ENCODE results near the gene IGF1R.
"Not testable (repeated sequence)": the region's sequence is repeated elsewhere in the genome, so short reads cannot be mapped to it uniquely, and the experiment has no call there.

IGF1R gene

DNA sequence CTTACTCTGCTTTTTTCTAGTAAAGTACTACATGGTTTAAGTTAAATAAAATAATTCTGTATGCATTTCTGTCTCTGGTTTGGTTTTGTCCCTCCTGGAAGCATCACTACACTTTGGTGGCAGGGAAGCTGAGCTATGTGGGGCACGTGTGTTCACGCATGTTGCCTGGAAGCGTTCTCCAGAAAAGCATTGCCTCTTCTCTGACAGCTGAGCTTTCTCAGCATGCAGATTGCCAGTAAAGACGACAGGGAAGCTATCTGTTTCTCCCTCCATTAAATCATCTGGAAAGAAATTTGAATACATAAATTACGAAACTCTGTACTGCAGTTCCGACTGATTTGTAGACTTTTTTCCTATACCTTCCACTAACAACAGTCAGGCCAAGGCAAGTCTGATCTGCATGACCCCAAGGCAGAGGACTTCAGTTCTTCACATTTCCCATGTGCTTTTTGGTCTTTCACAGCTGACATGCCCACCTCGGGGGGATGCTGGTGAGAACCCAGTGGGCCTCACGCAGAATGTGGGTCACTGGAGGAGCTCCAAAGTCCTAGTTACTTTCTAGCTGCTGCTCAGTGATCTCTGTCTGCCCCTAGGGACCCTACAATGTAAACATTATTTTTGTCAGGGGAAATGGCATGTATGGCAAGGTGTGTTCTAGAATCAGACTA lies 316.3 kb downstream of the IGF1R start:
- DNase-seq (ENCODE audit: low spot score): no peak

- DNase-seq (ENCODE audit: low spot score): not testable (repeated sequence)
Measured at GRCh38 chr15:98965134-98965491, 316.8 kb downstream of the IGF1R start.

- DNase-seq (ENCODE audit: low spot score): no peak
Measured at GRCh38 chr15:98965597-98965996, 317.3 kb downstream of the IGF1R start.

- DNase-seq (ENCODE audit: low spot score): no peak
Measured at GRCh38 chr15:98966091-98966787, 317.9 kb downstream of the IGF1R start.

DNA sequence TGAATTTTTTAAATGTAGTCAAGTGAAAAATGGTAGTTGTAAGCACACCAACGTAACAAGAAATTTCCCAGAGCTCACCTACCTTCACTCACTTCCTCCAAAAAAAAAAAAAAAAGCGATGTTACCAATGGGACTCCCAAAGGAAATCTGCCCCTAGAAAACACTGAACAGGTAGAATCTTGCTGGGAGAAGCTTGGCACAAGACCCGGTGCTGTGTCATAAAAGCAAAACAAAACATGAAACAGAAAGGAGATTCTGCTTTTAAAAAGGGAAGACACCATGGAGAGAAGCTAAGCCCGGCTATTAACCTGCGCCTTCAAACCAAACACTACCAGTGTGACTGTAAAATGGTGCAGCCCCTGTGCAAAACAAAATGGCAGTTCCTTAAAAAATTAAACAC lies 318.8 kb downstream of the IGF1R start:
- DNase-seq (ENCODE audit: low spot score): no peak

- no peak for DNase-seq (ENCODE audit: low spot score)
Measured at GRCh38 chr15:98967916-98968315, 319.6 kb downstream of the IGF1R start.

DNA sequence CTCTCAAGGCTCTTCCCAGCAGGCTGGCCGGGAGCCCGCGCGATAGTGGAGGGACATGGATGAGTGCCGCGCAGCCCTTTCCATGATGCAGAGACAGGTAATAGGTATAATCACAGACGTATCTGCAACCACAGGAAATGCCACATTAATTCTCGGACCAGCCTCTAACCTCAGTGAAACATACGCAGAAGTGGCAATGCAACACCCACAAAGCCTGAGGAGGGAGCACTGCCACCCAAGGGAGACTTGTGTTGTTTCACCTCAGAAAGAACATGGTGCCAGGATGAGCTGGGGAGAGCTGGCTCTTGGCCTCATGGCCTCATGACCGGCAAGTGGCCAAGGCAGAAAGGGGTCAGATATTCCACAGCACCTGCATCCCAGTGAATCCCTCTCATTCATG lies 320.2 kb downstream of the IGF1R start:
- DNase-seq (ENCODE audit: low spot score): no peak

DNA sequence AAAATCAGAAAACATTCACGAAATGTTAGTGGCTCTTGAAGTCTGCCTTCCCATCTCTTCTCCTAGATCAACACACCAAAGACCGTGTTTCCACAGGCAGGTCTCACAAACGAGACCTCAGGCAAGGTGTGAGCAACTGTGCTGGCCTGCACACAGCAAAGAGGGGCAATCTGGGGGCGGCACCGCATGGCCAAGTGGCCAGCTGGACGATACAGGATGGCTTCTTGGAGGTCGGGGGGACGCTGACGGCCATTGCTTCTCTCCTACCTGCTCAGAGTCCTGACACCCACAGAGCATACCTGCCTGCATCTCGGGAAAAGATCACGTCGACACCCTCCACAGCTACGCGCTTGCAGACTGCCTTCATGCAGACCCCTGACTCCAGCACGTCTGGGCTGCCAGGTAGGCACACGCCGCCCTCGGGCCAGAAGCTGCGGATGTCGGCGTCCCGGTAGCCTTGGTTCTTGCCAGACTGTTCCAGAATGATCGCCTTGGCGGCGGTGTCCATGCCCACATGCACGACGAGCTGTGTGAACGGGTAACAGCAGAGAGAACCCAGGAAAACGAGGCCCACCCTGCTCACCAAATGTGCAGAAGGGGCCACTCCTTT lies 320.9 kb downstream of the IGF1R start:
- no peak for DNase-seq (ENCODE audit: low spot score)

DNA sequence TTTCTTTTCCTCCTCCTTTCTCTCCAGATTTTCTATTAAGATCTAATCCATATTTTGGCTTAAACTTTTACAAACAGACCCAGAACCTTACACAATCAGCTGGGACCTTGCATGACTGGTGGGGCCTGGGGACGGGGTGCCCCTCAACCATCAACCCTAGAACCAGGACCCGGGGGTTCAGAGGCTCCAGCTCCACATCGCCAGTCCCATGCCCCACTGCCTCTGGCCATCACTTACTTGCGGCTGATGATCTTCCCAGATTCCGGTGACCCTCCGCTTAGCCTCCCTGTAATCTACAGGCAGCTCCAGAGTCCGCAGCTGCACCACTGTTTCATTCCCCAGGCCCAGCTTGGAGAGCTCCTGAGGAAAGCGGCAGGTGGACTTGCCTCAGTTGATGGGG lies 322.5 kb downstream of the IGF1R start:
- DNase-seq (ENCODE audit: low spot score): no peak

DNA sequence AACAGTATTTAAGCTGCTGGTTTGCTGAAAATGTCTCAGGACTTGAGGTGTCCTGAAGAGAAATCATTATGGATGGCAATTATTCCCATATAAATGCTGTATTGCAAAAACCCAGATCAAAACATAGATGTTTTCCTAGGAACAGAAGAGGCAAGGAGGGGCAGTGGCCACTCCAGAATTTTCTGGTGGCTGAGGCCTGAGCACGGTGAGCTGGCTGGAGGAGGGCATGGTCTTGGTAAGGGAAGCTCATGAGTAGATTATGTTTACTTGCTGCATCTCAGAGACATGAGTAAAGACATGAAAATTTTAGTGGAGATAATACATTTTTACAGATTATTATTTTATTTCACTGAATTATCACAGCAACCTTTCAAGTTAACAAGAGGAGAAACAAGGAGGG lies 328.2 kb downstream of the IGF1R start:
- DNase-seq (ENCODE audit: low spot score): no peak

GRCh38 chr15:98977441-98977840 lies 329.1 kb downstream of the IGF1R start:
- no peak for DNase-seq (ENCODE audit: low spot score)

- no peak for DNase-seq (ENCODE audit: low spot score)
Measured at GRCh38 chr15:98978153-98978552, 329.8 kb downstream of the IGF1R start.

GRCh38 chr15:98980899-98981228 lies 332.5 kb downstream of the IGF1R start:
- no peak for DNase-seq (ENCODE audit: low spot score)

DNA sequence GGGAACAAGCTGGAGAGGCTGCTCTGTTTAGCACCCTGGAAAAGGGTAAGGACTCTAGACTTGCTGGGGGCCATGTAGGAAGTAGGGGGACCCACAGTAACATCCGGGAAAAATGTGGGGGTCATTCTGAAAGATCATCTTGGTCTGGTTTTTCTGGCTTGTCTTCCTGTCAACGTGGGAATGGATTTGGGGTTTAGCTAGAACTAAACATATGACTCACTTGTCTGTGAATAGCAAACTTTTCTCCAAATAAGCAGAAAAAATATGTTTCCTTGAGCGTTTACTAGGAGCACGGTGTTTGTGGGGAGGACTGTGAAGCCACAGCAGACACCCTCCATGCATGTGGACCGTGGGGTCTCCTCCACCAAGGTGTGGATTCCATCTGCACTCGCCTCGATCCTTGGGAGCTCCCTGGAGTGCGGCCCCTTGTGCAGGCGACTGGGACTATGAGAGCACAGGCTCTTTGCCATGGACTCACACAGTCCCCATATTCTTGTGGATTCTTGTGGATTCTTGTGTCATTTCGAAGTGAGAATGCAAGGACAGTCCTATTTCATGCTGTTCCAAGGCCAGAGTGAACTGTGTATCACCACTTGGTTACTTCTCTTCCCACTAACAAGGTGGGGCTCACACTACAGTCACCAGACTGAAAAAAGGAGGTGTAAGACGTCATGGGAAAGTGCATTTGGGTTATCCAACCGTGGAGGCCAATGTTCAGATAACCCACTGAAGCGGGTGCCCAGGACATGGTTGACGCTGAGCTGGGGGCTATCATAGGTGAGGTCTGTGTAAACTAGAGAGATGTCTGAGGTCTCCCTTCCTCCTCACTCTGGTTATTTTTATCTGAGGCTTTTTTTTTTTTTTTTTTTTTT lies 333.7 kb downstream of the IGF1R start:
- DNase-seq (ENCODE audit: low spot score): no peak

GRCh38 chr15:98983334-98983733 lies 335.0 kb downstream of the IGF1R start:
- DNase-seq (ENCODE audit: low spot score): no peak

DNA sequence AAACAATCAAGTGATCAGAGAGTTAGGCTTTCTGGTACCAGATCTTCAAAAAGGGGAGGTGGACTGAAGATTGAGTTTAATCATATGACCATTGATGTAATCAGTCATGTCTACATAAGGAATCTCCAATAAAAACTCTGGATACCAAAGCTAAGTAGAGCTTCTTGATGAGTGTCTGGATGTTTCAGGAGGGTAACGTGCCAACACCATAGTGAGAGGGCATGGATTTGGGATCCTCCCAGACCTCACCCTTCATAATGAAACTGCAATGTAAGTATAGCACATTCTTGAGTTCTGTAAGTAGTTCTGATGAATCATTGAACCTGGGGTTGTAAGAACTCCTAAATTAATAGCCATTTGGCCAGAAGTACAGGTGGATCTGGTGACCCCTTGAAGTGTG lies 337.9 kb downstream of the IGF1R start:
- no peak for DNase-seq (ENCODE audit: low spot score)

DNA sequence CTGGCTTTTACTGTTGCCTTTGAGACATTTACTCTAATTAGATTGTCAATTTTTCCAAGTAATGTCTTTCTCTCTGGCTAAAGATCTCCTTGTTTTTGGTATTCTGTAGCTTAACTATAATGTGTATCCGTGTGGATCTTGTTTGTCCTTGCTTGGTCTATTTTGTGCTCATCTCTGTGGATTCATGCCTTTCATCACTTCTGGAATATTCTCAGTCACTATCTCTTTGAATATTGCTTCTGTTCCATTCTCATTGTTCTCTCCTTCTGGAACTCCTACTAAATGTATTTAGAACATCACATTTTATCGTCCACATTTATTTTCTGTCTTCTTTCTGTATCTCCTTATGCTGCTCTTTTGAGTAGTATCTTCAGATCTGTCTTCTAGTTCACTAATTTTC lies 346.6 kb downstream of the IGF1R start:
- no peak for DNase-seq (ENCODE audit: low spot score)

DNA sequence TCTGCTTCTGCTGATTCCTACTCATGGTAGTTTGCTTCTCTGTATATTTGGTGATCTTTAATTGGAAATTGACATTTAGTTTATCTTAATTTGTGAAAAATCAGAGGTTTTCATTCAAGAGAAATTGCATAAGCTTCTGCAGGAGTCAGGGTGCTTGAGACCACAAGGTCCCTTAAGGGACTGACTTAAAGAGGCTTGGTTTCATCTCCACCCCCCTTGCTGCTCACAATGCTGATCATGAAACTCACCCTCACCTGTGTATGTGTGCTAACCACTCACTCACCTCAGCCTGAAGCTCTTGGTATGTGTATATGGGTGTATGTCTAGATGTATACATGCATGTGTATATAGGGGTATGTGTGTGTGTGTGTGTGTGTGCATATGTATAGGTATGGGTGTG lies 347.8 kb downstream of the IGF1R start:
- no peak for DNase-seq (ENCODE audit: low spot score)

DNA sequence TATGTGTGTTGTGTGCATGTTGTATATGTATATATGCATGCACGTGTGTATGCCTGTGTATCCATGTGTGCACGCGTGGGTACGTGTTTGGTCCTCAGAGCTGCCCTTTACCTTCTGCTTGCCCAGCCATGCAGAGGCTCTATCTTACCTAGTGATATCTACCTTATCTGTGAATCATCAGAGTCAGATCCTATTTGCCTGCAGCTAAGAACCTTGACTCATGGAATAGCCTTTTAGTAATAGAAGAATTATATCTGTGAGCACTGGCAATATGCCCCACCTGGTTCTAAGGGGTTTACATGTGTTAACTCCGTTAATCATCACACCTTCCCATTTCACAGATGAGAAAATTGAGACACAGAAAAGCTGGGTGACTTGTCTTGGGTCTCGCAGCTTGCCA lies 348.3 kb downstream of the IGF1R start:
- DNase-seq (ENCODE audit: low spot score): no peak

DNA sequence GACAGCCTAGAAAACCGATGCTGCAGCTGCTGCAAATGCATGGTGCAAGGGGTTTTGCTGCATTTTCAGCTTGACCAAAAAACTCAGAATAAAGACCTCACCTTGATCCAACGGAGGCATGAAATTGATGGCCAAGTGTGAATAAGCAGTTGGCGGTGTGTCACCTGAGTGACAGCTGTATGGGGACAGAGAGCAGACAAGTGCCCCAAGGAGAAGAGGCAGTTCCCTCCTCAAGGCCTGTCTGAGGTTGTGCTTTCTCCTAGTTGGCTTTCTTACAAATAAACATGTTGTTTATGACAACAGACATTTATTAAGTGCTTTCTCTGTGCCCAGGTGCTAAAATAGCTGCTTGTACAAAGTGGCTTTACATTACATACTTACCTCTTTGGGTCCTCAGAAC lies 349.0 kb downstream of the IGF1R start:
- no peak for DNase-seq (ENCODE audit: low spot score)

DNA sequence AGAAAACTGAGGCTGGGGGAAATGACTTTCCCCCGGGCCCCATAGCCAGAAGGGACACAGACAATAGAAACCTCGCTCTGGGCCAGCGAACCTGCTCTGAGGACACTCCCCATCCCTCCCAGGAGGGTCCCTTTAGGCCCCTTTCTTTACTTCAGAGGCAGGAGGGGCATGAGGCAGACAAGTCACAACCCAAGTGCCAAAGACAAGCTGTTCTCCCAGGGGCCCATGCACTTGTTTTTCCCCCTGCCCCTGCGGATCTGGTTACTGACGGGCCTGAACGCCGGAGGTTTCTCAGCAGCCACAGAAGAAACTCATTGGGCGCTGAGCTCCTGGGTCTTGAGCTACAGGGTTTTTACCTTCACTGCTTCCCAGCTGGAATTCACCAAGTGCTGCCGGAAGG lies 349.4 kb downstream of the IGF1R start:
- DNase-seq (ENCODE audit: low spot score): no peak

- DNase-seq (ENCODE audit: low spot score): no peak
Measured at GRCh38 chr15:98998279-98998678, 349.9 kb downstream of the IGF1R start.

GRCh38 chr15:98999233-98999632 lies 350.9 kb downstream of the IGF1R start:
- no peak for DNase-seq (ENCODE audit: low spot score)

Data from D341Med (cell line).